Pancreas (tissue), 10 donors: Measurements from ENCODE around the gene FAM3C. TPM values are rescaled to one million over a fixed set of nuclear protein-coding genes. Genes with fewer than 3 reads are reported as not detected.

Source experiments
- ATAC-seq, 4 donors: fragments of 200-7000 bp; cut with Tn5 transposase; one replicate each; pipeline versions ENCODE4 v1.8.0 to v1.9.1; 2020; ENCODE audit warnings: mild to moderate bottlenecking in 4 of 4, moderate library complexity in 4 of 4
- DNase-seq, 6 donors: peaks; one replicate each; pipeline ENCODE4 v3.0.0-alpha.2; 2020
- FAIRE-seq: peaks from 2 replicates; lab custom pipeline; 2012; peaks lifted over from hg19 to GRCh38; lab: Jason Lieb, UNC
- H3K27ac ChIP-seq, 4 donors: fragments of 200-600 bp; sonication (generic); 1 replicate in 3 of 4; 2 replicates in 1 of 4; pipeline versions ENCODE4 v1.5.0 to v1.8.0; 2020
- H3K27me3 ChIP-seq, 4 donors: fragments of 200-600 bp; one replicate each; pipeline ENCODE4 v1.8.0; 2021
- H3K36me3 ChIP-seq, 3 donors: fragments of 200-600 bp; sonication (generic) in 1 of 3; one replicate each; pipeline versions ENCODE4 v1.5.0 to v1.8.0; 2020 to 2021
- H3K4me1 ChIP-seq, 3 donors: fragments of 200-600 bp; one replicate each; pipeline ENCODE4 v1.8.0; 2021
- H3K4me3 ChIP-seq, 4 donors: fragments of 200-600 bp; sonication (generic) in 2 of 4; one replicate each; pipeline versions ENCODE4 v1.5.0 to v1.8.0; 2020 to 2021
- H3K9me3 ChIP-seq, 4 donors: fragments of 200-600 bp; one replicate each; pipeline ENCODE4 v1.8.0; 2021
- WGBS, 2 donors: extraction: QIAGEN DNeasy Blood & Tissue Kit; methylation state at CpG; one replicate each; pipeline ENCODE4 v1.1.7; 2013; 5-methylcytosine and 5-hydroxymethylcytosine counted together
- intact Hi-C, 3 donors: fragments of 100-400 bp; cut with DNase I; formaldehyde crosslinking; loops; one replicate each; pipeline versions ENCODE4 v1.11.1 to v1.14.2; 2022
- polyA plus RNA-seq, 2 donors: library from polyadenylated mRNA; stranded (reverse); fragments of 200-250 nt; gene quantifications; one replicate each; pipeline ENCODE4 v1.2.3, GENCODE V29; 2013
- total RNA-seq, 6 donors: library from RNA; stranded (reverse); fragmentation: NEBNext Ultra II Directional in 4 of 6; extraction: Animal tissue kit (Norgen Biotek cat#: 25700) in 4 of 6; gene quantifications; one replicate each; pipeline versions ENCODE4 v1.2.1 to v1.2.4, GENCODE V29; 2021 to 2023
- TF ChIP-seq, protein P1 (sequence below), 4 donors: fragments of 200-600 bp; sonication (generic) in 3 of 4; IDR thresholded peaks; one replicate each; pipeline versions ENCODE4 v1.5.0 to v1.8.0; 2021; ENCODE audit warnings: antibody characterized with exemption in 4 of 4
- donor health status: healthy with polysubstance abuse.
- donor health status: DM: no; HTN: no; CAD: no; lungs with moderate emphysema.
- donor health status: DM: no; HTN: no; CAD: no.
- donor health status: control.
- donor health status: control.
- donor health status: Bipolar disorder and iron deficiency.
- donor health status: DM: yes; HTN: yes; CAD: no.
- donor health status: DM: no; HTN: no; CAD: no.
- donor health status: DM: no; HTN: no; CAD: no.
- donor health status: DM: yes; HTN: yes; CAD: no.

Gene FAM3C
- total and polyA plus RNA-seq, 8 donors, result 18.2 to 43.6 (median 37.4) TPM

DNA sequence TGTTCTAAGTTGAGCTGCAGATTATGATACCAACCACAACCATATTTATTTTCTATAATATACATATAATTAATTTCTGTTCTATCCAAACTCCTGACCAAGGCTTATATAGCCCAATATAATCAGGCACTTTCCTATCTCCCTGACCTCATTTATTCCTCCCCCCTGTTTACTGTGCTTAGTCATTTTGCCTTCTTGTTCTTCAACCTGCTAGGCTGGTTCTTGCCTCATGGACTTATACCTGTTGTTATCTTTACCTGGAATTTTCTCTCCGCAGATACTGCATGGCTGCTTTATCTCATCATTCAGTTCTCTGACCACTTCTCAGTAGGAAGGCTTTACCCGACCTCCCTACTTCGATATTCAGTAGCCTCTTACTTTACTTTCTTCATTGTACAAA, 24.9 kb upstream of the FAM3C start:
- WGBS, 2 donors, result 12 to 16% methylated on average over 3 of the region's 3 CpGs
- peak in 3 of 6 donors; percentile 24 to 59 (median 40) for DNase-seq
- FAIRE-seq, result no peak

DNA sequence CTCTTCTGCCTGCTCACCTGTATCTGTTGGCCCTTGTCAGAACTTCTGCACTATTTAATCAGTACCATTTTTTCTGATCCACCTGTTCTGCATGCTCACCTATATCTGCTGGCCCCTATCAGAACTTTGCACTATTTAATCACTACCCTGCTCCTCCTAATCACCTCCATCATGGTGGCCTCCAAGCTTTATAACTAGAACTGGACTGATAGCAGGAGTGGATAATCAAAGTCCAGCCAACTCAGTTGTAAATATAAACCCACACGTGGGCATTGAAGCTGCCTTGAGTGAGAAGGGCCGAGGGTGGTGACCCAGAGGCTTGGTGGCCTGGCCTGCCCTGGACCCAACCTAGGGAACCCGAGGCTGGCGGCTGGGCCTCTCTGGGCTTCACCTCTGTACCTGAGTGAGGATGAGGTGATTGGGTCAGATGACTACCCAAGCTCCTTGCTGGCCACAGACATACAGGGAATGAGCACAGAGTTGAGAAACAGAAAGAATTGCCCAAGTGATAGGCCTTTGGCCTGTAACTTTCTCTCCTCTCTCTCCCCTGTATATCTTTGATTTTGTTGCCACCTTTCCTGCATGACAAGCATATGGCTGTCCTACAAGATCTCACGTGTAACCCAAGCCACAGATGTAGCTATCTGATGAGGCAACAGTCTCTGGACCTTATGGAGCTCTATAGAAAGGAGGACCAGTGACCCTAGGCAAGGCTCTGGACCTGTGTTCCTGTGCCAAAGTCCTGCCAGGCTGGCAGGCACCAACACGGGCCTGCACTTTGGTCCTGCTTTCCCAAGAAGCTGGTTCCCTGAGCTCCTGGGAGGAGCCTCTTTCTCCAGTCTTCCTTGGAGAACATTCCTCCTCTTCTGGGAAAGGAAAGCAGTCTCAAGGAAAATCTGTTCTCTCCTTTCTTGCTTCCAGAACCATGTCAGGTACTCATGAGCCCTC, 23.4 kb upstream of the FAM3C start:
- TF ChIP-seq, protein P1, sequence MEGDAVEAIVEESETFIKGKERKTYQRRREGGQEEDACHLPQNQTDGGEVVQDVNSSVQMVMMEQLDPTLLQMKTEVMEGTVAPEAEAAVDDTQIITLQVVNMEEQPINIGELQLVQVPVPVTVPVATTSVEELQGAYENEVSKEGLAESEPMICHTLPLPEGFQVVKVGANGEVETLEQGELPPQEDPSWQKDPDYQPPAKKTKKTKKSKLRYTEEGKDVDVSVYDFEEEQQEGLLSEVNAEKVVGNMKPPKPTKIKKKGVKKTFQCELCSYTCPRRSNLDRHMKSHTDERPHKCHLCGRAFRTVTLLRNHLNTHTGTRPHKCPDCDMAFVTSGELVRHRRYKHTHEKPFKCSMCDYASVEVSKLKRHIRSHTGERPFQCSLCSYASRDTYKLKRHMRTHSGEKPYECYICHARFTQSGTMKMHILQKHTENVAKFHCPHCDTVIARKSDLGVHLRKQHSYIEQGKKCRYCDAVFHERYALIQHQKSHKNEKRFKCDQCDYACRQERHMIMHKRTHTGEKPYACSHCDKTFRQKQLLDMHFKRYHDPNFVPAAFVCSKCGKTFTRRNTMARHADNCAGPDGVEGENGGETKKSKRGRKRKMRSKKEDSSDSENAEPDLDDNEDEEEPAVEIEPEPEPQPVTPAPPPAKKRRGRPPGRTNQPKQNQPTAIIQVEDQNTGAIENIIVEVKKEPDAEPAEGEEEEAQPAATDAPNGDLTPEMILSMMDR (IDR thresholded peaks at IDR 0.05), result no peak
- no peak for FAIRE-seq
- Histone ChIP-seq H3K4me1 (peaks cover 4 to 15% (median 5%) of the 10 kb centered on the region in 3 donors), H3K27me3 (no peaks in the 10 kb centered on the region), H3K4me3 (no peak overlapping the region), H3K27ac (no peak overlapping the region), H3K9me3 (no peaks in the 10 kb centered on the region), H3K36me3 (no peaks in the 10 kb centered on the region)
- DNase-seq, result no peak
- peak in 3 of 4 donors; percentile 11 to 45 (median 21) for ATAC-seq
- WGBS, 2 donors, result 49 to 71% methylated on average over 6 of the region's 6 CpGs
- intact Hi-C loops, result no loop called here

More for the DNA sequence above, 24.9 kb upstream of the FAM3C start:
- intact Hi-C loops, result no loop called here
- peak; percentile 98 to 99 (median 99) for ATAC-seq
- Histone ChIP-seq H3K27ac (peak overlapping the region in 2 of 4 donors; percentile 25 to 45), H3K4me1 (peaks cover 4 to 15% (median 5%) of the 10 kb centered on the region in 3 donors), H3K27me3 (no peaks in the 10 kb centered on the region), H3K36me3 (no peaks in the 10 kb centered on the region), H3K9me3 (no peaks in the 10 kb centered on the region), H3K4me3 (no peak overlapping the region)
- TF ChIP-seq, protein P1 (IDR thresholded peaks at IDR 0.05), result no peak

DNA sequence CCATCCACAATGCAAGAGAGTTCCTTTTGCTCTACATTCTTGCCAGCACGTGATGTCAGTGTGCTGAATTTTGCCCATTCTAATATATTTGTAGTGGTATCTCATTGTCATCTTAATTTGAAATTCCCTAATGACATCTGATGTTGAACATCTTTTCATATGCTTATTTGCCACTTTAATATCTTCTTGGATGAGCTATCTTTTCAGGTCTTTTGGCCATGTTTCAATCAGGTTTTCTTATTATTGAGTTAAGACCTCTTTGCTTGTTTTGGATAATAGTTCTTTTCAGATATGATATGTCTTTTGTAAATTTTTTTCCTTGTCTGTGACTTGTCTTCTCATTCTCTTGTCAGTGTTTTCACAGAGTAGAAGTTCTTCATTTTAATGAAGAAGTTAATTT, 20.4 kb upstream of the FAM3C start:
- Histone ChIP-seq H3K27ac (no peak overlapping the region), H3K27me3 (no peaks in the 10 kb centered on the region), H3K4me1 (peaks cover 4 to 15% (median 5%) of the 10 kb centered on the region in 3 donors), H3K9me3 (no peaks in the 10 kb centered on the region), H3K4me3 (no peak overlapping the region), H3K36me3 (no peaks in the 10 kb centered on the region)
- 90 to 94% methylated on average over 1 of the region's 1 CpG for WGBS, 2 donors
- intact Hi-C loops, result no loop called here
- no peak for FAIRE-seq
- TF ChIP-seq, protein P1 (IDR thresholded peaks at IDR 0.05), result no peak
- no peak for DNase-seq
- ATAC-seq, result no peak

DNA sequence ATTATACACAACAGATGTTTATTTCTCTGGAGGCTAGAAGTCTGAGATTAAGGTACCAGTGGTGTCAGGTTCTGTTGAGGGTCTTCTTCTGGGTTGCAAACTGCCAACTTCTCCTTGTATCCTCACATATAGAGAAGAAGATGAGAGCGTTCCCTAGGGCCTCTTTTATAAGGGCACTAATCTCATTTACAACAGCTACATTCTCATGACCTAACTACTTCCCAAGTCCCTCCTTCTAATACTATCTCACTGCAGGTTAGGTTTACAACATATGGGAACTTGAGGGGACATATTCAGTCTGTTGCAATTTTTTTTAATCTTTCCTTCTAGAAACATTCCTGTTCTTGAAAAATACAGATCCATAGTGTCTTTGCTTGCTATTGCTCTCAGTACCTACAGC, 18.3 kb upstream of the FAM3C start:
- intact Hi-C loops, result no loop called here
- FAIRE-seq (no peak), ATAC-seq (no peak), DNase-seq (no peak)
- H3K27me3 ChIP-seq, result no peaks in the 10 kb centered on the region
- H3K36me3 ChIP-seq, result no peaks in the 10 kb centered on the region
- H3K4me1 ChIP-seq, result no peaks in the 10 kb centered on the region
- no peak overlapping the region for H3K27ac ChIP-seq
- WGBS, 2 donors, result 95 to 98% methylated on average over 1 of the region's 1 CpG
- no peak overlapping the region for H3K4me3 ChIP-seq
- TF ChIP-seq, protein P1 (IDR thresholded peaks at IDR 0.05), result no peak
- H3K9me3 ChIP-seq, result no peaks in the 10 kb centered on the region

DNA sequence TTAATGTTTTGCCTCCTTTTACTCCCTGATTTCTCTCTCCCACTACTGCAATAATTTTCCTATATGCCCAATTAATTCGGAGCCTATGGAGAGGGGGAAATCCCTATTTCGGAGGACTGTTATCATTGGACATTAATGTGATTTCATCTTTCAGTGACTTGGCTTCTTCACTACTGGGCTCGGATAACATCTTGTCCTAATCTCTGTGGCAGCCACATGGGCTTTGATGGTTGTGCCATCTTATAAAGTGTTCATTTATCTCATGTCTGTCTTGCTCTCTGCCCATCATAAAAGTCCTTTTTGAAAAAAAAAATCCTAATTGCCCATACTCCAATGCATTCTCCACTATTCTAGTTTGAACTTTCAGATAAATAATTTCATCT, 15.5 kb upstream of the FAM3C start:
- H3K27ac ChIP-seq, result no peak overlapping the region
- no peaks in the 10 kb centered on the region for H3K36me3 ChIP-seq
- intact Hi-C loops, result no loop called here
- WGBS, 2 donors, result 76 to 77% methylated on average over 3 of the region's 3 CpGs
- ATAC-seq, result no peak
- H3K27me3 ChIP-seq, result no peaks in the 10 kb centered on the region
- H3K9me3 ChIP-seq, result no peaks in the 10 kb centered on the region
- DNase-seq, result no peak
- TF ChIP-seq, protein P1 (IDR thresholded peaks at IDR 0.05), result no peak
- no peaks in the 10 kb centered on the region for H3K4me1 ChIP-seq
- FAIRE-seq, result no peak
- H3K4me3 ChIP-seq, result no peak overlapping the region
